Mesendoderm (in vitro differentiated cells): ENCODE results near the gene MZT2A.
A peak's percentile ranks its signal among the peaks of the same experiment; 100 is the strongest.
"Not testable (repeated sequence)": the region's sequence is repeated elsewhere in the genome, so short reads cannot be mapped to it uniquely, and the experiment has no call there.

ENCODE experiments used
- DNase-seq: peaks from one replicate; pipeline ENCODE4 v3.0.0; 2013
- H2AK5ac ChIP-seq: 2 replicates; pipeline ENCODE4 v1.6.1; 2013; ENCODE audit warnings: low read length, inconsistent platforms
- H2BK120ac ChIP-seq: 2 replicates; pipeline ENCODE4 v1.6.1; 2013; ENCODE audit warnings: low read depth, mild to moderate bottlenecking, low read length, moderate library complexity, mixed read lengths
- H2BK15ac ChIP-seq: replicated peaks from 2 replicates; pipeline ENCODE4 v1.6.1; 2013; ENCODE audit warnings: low read depth, mild to moderate bottlenecking, moderate library complexity
- H2BK5ac ChIP-seq: 2 replicates; pipeline ENCODE4 v1.6.1; 2013; ENCODE audit warnings: low read length, inconsistent platforms
- H3K18ac ChIP-seq: 2 replicates; pipeline ENCODE4 v1.6.1; 2013; ENCODE audit warnings: mild to moderate bottlenecking, low read length, mixed read lengths
- H3K23ac ChIP-seq: one replicate; pipeline ENCODE4 v1.6.1; 2013; ENCODE audit warnings: low read length
- H3K27ac ChIP-seq: 2 replicates; pipeline ENCODE4 v1.5.1; 2013; ENCODE audit warnings: low read depth, mild to moderate bottlenecking, inconsistent platforms, low read length, moderate library complexity
- H3K27me3 ChIP-seq: 2 replicates; pipeline ENCODE4 v1.6.1; 2013; ENCODE audit warnings: low read length, control low read depth, mild to moderate bottlenecking, inconsistent platforms; ENCODE audit not compliant: insufficient read depth, poor library complexity
- H3K36me3 ChIP-seq: 2 replicates; pipeline ENCODE4 v1.6.1; 2013; ENCODE audit warnings: low read length, inconsistent platforms; ENCODE audit not compliant: control insufficient read depth, insufficient read depth
- H3K4ac ChIP-seq: one replicate; pipeline ENCODE4 v1.6.1; 2013; ENCODE audit warnings: low read depth, mild to moderate bottlenecking, low read length, moderate library complexity
- H3K4me1 ChIP-seq: 2 replicates; pipeline ENCODE4 v1.6.1; 2013; ENCODE audit warnings: low read depth, low read length, inconsistent platforms; ENCODE audit not compliant: control insufficient read depth
- H3K4me2 ChIP-seq: 2 replicates; pipeline ENCODE4 v1.6.1; 2013; ENCODE audit warnings: low read length
- H3K4me3 ChIP-seq: 2 replicates; pipeline ENCODE4 v1.5.1; 2013; ENCODE audit warnings: mild to moderate bottlenecking, low read length
- H3K56ac ChIP-seq: one replicate; pipeline ENCODE4 v1.6.1; 2013; ENCODE audit warnings: low read length
- H3K79me1 ChIP-seq: 2 replicates; pipeline ENCODE4 v1.6.1; 2013; ENCODE audit warnings: low read length, inconsistent platforms
- H3K79me2 ChIP-seq: 2 replicates; pipeline ENCODE4 v1.6.1; 2013; ENCODE audit warnings: mild to moderate bottlenecking, low read length; ENCODE audit not compliant: control insufficient read depth, insufficient read depth
- H3K9ac ChIP-seq: 2 replicates; pipeline ENCODE4 v1.6.1; 2013; ENCODE audit warnings: low read length, inconsistent platforms
- H4K5ac ChIP-seq: one replicate; pipeline ENCODE4 v1.6.1; 2013; ENCODE audit warnings: low read length
- H4K8ac ChIP-seq: one replicate; pipeline ENCODE4 v1.6.1; 2013; ENCODE audit warnings: low read depth, mild to moderate bottlenecking, control low read depth, low read length, moderate library complexity
- WGBS: extraction: QIAGEN DNeasy Blood & Tissue Kit; methylation state at CpG from one replicate; pipeline ENCODE4 v1.1.7; 2013; ENCODE audit warnings: low lambda C conversion rate, missing lambda C conversion rate; ENCODE audit not compliant: insufficient coverage; ENCODE audit errors: extremely low coverage; 5-methylcytosine and 5-hydroxymethylcytosine counted together

MZT2A gene

DNA sequence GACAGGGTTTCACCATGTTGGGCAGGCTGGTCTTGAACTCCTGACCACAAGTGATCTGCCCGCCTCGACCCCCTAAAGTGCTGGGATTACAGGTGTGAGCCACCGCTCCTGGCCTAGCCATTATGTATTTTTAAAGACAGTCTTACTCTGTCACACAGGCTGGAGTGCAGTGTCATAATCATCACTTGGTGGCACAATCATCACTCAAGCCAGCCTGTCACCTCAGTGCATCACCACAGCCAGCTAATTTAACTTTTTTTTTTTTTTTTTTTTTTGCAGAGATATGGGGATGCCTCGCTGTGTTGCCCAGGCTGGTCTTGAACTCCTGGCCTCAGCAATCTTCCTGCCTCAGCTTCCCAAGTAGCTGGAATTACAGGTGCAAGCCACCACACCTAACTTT, 11.4 kb upstream of the MZT2A start:
- not testable (repeated sequence) for H2AK5ac ChIP-seq, H3K36me3 ChIP-seq
- no CpG with 5 or more reads among the region's 4 CpGs for WGBS

DNA sequence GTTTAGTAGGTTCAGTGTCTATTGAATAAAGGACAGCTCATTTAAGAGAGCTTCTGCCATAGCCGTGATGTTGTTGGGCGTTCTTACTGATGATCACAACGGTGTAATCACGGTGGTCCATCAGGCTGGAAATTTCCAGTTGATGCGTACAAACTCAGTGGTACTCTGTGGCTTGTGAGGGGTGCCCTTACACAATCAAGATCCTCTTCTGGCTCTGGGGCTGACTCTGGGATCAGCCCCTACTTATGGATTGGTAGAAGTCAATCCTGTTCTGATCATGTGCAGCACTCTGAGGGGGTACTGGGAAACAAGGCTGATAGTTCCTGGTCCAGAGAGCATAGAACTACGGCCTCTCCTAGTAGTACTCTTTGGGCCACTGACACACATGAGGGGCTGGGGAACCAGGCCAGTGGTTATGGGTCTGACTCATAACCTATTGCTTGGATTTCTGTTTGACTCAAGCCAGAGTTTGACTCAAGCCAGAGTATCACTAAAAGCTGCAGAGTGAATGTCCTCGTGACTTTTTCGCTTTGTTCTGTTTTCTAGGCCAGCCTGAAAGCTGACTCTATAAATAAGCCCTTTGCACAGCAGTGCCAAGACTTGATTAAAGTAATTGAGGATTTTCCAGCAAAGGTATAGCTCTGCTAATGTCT, 6.2 kb upstream of the MZT2A start:
- H2BK120ac ChIP-seq, H4K5ac ChIP-seq, H2AK5ac ChIP-seq, DNase-seq, H3K9ac ChIP-seq, H3K23ac ChIP-seq, H3K36me3 ChIP-seq, H2BK15ac ChIP-seq, H3K4ac ChIP-seq, H3K27me3 ChIP-seq, H3K79me1 ChIP-seq, H3K4me1 ChIP-seq, H3K56ac ChIP-seq, H4K8ac ChIP-seq, H3K4me3 ChIP-seq, H3K18ac ChIP-seq, H2BK5ac ChIP-seq, H3K27ac ChIP-seq, H3K4me2 ChIP-seq: not testable (repeated sequence)
- no CpG with 5 or more reads among the region's 8 CpGs for WGBS
- peaks cover 52% of the 10 kb centered on the region for H3K79me2 ChIP-seq

More for the DNA sequence above, 11.4 kb upstream of the MZT2A start:
- H3K4me2 ChIP-seq, H3K9ac ChIP-seq, DNase-seq, H3K23ac ChIP-seq, H3K4me3 ChIP-seq, H3K79me2 ChIP-seq, H3K27ac ChIP-seq, H2BK5ac ChIP-seq, H4K8ac ChIP-seq, H4K5ac ChIP-seq, H3K56ac ChIP-seq, H3K4ac ChIP-seq, H3K4me1 ChIP-seq, H3K79me1 ChIP-seq, H3K18ac ChIP-seq, H3K27me3 ChIP-seq, H2BK15ac ChIP-seq, H2BK120ac ChIP-seq: not testable (repeated sequence)

DNA sequence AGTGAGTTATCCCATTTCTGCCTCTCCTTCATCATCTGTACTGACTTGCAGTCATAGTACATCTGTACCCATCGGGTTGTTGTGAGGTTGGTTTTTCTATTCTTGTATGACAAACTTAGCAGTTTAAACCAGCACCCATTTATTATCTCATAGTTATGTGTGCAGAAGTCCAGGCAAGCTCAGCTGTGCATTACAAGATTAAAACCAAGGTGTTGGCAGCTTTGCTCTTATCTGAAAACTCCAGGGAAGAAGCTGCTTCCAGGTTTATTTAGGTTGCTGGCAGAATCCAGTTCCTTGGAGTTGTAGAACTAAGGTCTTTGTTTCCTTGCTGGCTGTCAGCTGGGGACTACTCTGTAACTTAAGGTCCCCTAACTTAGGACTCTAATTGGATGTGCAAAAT, 3.3 kb upstream of the MZT2A start:
- H3K4me1 ChIP-seq, H4K5ac ChIP-seq, H3K27ac ChIP-seq, H3K4ac ChIP-seq, H2AK5ac ChIP-seq, H3K79me1 ChIP-seq, H3K36me3 ChIP-seq, H3K27me3 ChIP-seq, H4K8ac ChIP-seq, H3K56ac ChIP-seq, DNase-seq, H3K4me3 ChIP-seq, H2BK15ac ChIP-seq, H3K18ac ChIP-seq, H3K4me2 ChIP-seq, H2BK5ac ChIP-seq, H3K23ac ChIP-seq, H2BK120ac ChIP-seq, H3K9ac ChIP-seq: not testable (repeated sequence)
- no CpG with 5 or more reads among the region's 1 CpG for WGBS
- peaks cover 62% of the 10 kb centered on the region for H3K79me2 ChIP-seq

DNA sequence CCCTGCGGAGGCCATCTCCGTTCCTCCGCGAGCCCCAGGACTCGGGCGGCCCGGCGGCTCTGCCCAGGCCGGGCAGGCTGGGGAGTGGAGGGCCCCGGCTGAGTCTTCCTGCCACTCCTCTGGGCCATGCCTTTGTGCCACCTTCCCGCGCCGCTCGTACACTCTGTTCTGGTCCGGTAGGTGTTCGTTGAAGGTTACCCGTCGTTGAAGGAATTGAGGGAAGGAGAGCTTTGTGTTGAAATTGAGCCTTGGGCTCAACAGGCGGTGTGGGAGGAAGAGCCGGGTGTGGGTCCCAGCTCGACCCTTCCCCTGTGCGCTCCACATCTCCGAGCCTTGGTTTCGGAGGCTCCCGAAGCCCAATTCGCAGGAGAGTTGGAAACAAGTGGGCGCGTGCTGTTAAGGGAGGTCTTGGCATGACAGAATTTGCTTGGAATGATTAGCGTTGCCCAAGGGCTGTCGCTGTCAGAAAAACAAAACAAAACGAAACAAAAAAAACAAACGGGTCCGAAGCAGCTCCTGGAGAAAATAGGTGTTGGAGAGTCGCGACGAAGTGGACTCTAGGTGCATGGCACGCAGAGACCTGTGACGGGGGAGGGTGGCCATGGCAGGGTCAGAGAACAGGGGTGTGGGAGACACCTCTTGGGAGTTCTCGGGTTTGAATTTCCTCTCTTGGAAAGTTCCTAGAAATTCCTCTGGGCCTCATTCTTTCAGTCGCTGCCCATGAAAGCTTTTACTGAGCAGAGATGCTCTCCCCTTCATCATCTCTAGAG, 1.2 kb upstream of the MZT2A start:
- peak; percentile 34 for DNase-seq
- Histone ChIP-seq H3K79me2 (peaks cover 67% of the 10 kb centered on the region), H3K18ac (peak overlapping the region; percentile 42), H3K4ac (peak overlapping the region; percentile 78), H2BK15ac (no peak overlapping the region), H3K56ac (peak overlapping the region; percentile 94), H3K27ac (peak overlapping the region; percentile 89), H2BK5ac (no peak overlapping the region), H3K79me1 (peaks cover 7% of the 10 kb centered on the region), H3K27me3 (no peaks in the 10 kb centered on the region), H4K5ac (no peak overlapping the region), H2AK5ac (peak overlapping the region; percentile 37), H2BK120ac (no peak overlapping the region), H4K8ac (no peak overlapping the region), H3K4me3 (peak overlapping the region; percentile 97), H3K36me3 (peaks cover 4% of the 10 kb centered on the region), H3K4me1 (peaks cover 3% of the 10 kb centered on the region), H3K4me2 (peak overlapping the region; percentile 64), H3K9ac (peak overlapping the region; percentile 96), H3K23ac (peak overlapping the region; percentile 30)
- WGBS: no CpG with 5 or more reads among the region's 40 CpGs

DNA sequence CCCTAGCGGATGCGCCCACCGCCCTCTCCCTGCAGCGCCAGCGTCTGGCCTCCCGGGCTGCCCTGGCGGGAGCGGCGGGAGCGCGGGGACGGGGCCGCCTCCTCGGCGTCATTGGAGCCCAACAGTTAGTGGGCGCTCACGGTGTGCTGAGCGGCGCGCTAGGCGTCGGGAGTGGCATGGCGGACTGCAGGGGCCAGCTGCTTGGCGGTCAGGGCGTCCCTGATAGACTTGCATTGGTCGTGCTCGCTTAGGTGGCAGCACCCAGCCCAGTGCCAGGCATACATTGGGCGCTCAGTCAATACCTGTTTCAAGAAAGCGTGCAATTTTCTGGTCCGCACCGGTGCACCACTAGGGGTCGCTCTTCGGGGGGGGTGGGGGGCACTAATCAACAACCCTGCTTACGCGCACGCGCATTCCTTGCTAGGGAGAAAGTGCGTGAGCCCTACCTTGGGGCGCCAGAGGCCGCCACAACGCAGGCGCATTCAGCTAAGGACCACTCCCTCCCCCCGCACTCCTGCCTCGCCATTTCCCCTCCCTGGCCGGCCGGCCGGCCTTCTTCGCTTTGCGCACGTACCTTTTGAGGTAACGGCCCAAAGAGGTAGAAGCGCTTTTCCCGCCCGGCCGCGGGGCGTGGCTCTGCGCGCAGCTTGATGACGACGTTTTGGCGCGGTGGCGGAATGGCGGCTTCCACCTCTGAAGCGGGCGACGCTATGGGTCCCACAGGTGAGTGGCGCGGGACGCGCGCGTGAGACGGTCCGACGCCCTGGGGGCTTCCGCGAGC, 411 bp upstream of the MZT2A start:
- H3K36me3 ChIP-seq: peaks cover 4% of the 10 kb centered on the region
- H3K56ac ChIP-seq: peak overlapping the region; percentile 94
- H3K79me2 ChIP-seq: peaks cover 61% of the 10 kb centered on the region
- no CpG with 5 or more reads among the region's 79 CpGs for WGBS
- peak overlapping the region; percentile 97 for H3K4me3 ChIP-seq
- peak overlapping the region; percentile 57 for H2BK5ac ChIP-seq
- peak overlapping the region; percentile 42 for H3K18ac ChIP-seq
- no peak overlapping the region for H4K5ac ChIP-seq
- H3K9ac ChIP-seq: peak overlapping the region; percentile 96
- H2BK15ac ChIP-seq: no peak overlapping the region
- DNase-seq: peak; percentile 98
- H2AK5ac ChIP-seq: no peak overlapping the region
- peaks cover 7% of the 10 kb centered on the region for H3K79me1 ChIP-seq
- H4K8ac ChIP-seq: peak overlapping the region; percentile 8
- no peak overlapping the region for H3K23ac ChIP-seq
- H2BK120ac ChIP-seq: no peak overlapping the region
- peak overlapping the region; percentile 90 for H3K27ac ChIP-seq
- no peaks in the 10 kb centered on the region for H3K27me3 ChIP-seq
- H3K4me2 ChIP-seq: peak overlapping the region; percentile 40
- peak overlapping the region; percentile 78 for H3K4ac ChIP-seq
- peaks cover 3% of the 10 kb centered on the region for H3K4me1 ChIP-seq
